Osteoblast (primary cell): Measurements from ENCODE around the gene DPF3. TPM values are rescaled to one million over a fixed set of nuclear protein-coding genes. Genes with fewer than 3 reads are reported as not detected.

Source experiments
- DNase-seq: peaks from one replicate; pipeline ENCODE4 v3.0.0; 2011; ENCODE audit warnings: low spot score, mixed read lengths; ENCODE audit not compliant: insufficient read length; ENCODE audit errors: missing footprints
- H2AFZ ChIP-seq: 2 replicates; pipeline ENCODE4 v1.6.0; 2011; ENCODE audit warnings: mild to moderate bottlenecking, low read length
- H3K27ac ChIP-seq: 2 replicates; pipeline ENCODE4 v1.5.1; 2011; ENCODE audit warnings: mild to moderate bottlenecking, low read depth, low read length, moderate library complexity
- H3K27me3 ChIP-seq: 2 replicates; pipeline ENCODE4 v1.6.0; 2012; ENCODE audit warnings: mild to moderate bottlenecking, control low read depth, inconsistent platforms, low read length, moderate library complexity; ENCODE audit not compliant: insufficient read depth
- H3K36me3 ChIP-seq: 2 replicates; pipeline ENCODE4 v1.5.1; 2011; ENCODE audit warnings: mild to moderate bottlenecking, low read length, control low read depth, moderate library complexity; ENCODE audit not compliant: insufficient read depth
- H3K4me1 ChIP-seq: 2 replicates; pipeline ENCODE4 v1.5.1; 2011; ENCODE audit warnings: mild to moderate bottlenecking, low read length, control low read depth, moderate library complexity; ENCODE audit not compliant: insufficient read depth
- H3K4me2 ChIP-seq: 2 replicates; pipeline ENCODE4 v1.6.0; 2011; ENCODE audit warnings: mild to moderate bottlenecking, low read length; ENCODE audit not compliant: insufficient read depth
- H3K4me3 ChIP-seq: fragments of 200-600 bp; sonication (generic); 3 replicates; pipeline ENCODE4 v1.5.1; 2012; ENCODE audit warnings: mild to moderate bottlenecking, low read length, inconsistent platforms; ENCODE audit not compliant: insufficient read depth
- H3K79me2 ChIP-seq: 2 replicates; pipeline ENCODE4 v1.6.0; 2012; ENCODE audit warnings: mild to moderate bottlenecking, low read length, control low read depth, inconsistent platforms; ENCODE audit not compliant: insufficient read depth
- H3K9me3 ChIP-seq: 2 replicates; pipeline ENCODE4 v1.5.1; 2011; ENCODE audit warnings: low read depth, low read length, control low read depth
- H4K20me1 ChIP-seq: 2 replicates; pipeline ENCODE4 v1.6.0; 2012; ENCODE audit warnings: mild to moderate bottlenecking, low read length, control low read depth; ENCODE audit not compliant: insufficient read depth
- total RNA-seq: library from RNA; depleted of rRNA; stranded (reverse); fragments of >200 nt; gene quantifications from 2 replicates; pipeline ENCODE4 v1.2.3, GENCODE V29; 2012
- TF ChIP-seq, protein P1 (sequence below): IDR thresholded peaks from 2 replicates; pipeline ENCODE4 v1.5.1; 2011; ENCODE audit warnings: mild to moderate bottlenecking, low read depth, low read length, moderate library complexity; ENCODE audit errors: extremely low read depth

The DPF3 gene
- total RNA-seq, 1 donor, result 1.8 TPM

DNA sequence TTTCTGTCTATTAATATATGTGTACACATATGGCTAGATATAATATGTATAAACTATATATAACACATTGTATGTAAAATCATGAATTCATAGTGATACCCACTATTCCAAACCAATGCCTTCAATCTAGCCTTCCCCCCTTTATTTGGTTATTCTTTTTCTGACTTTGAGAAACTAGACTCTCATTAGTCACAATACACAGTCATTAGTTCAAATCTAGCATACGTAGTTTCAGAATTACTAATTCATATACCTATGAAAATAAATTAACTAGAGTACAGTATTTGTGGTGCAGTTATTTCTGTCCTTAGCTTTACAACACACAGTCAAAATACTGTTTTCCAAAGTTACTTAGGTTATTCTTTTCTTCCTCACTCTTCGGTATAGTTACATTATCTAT, 268.2 kb downstream of the DPF3 start:
- H3K27ac ChIP-seq, result no peak overlapping the region
- H4K20me1 ChIP-seq, result no peaks in the 10 kb centered on the region
- H3K4me1 ChIP-seq, result no peaks in the 10 kb centered on the region
- no peak for DNase-seq
- no peak overlapping the region for H3K4me3 ChIP-seq
- no peaks in the 10 kb centered on the region for H3K36me3 ChIP-seq
- H2AFZ ChIP-seq, result no peak overlapping the region
- TF ChIP-seq, protein P1, sequence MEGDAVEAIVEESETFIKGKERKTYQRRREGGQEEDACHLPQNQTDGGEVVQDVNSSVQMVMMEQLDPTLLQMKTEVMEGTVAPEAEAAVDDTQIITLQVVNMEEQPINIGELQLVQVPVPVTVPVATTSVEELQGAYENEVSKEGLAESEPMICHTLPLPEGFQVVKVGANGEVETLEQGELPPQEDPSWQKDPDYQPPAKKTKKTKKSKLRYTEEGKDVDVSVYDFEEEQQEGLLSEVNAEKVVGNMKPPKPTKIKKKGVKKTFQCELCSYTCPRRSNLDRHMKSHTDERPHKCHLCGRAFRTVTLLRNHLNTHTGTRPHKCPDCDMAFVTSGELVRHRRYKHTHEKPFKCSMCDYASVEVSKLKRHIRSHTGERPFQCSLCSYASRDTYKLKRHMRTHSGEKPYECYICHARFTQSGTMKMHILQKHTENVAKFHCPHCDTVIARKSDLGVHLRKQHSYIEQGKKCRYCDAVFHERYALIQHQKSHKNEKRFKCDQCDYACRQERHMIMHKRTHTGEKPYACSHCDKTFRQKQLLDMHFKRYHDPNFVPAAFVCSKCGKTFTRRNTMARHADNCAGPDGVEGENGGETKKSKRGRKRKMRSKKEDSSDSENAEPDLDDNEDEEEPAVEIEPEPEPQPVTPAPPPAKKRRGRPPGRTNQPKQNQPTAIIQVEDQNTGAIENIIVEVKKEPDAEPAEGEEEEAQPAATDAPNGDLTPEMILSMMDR, result no peak
- no peaks in the 10 kb centered on the region for H3K9me3 ChIP-seq
- no peak overlapping the region for H3K4me2 ChIP-seq
- no peaks in the 10 kb centered on the region for H3K27me3 ChIP-seq
- no peaks in the 10 kb centered on the region for H3K79me2 ChIP-seq

DNA sequence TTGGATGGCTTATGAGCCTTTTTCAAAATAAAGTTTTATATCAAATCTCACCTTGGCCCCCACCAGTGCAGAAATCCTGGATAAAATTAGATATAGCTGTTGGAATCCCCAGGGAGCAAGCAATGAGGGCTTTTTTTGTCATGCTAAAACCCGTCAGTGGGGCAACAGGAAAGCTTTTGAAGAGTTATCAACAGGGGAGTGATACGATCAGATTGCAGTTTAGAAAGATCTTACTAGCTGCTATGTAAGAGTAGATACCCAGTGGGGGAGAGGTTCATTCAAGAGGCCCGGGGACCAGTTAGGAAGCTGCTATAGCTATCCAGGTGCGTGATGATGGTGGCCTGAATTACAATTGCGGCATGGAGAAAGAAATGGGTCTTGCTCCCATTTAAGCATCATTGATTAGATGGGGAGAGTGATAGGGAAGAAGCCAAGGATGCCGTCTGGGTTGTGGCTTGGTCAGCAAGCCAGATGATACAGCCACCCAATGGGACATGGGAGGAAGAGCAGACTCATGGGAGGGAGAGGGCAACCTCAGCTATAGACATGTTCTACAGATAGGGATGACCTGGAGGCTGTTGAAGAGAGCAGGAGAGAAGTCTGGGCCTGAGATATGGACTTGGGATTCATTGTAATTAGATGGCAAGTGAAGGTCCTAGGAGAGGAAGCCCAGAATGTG, 272.4 kb downstream of the DPF3 start:
- Histone ChIP-seq H4K20me1 (no peaks in the 10 kb centered on the region), H3K27ac (no peak overlapping the region), H3K4me3 (no peak overlapping the region), H3K27me3 (no peaks in the 10 kb centered on the region), H3K79me2 (no peaks in the 10 kb centered on the region), H3K36me3 (no peaks in the 10 kb centered on the region), H3K4me1 (peaks cover 10% of the 10 kb centered on the region), H3K4me2 (no peak overlapping the region), H2AFZ (no peak overlapping the region), H3K9me3 (no peaks in the 10 kb centered on the region)
- DNase-seq, result no peak
- TF ChIP-seq, protein P1, result no peak

DNA sequence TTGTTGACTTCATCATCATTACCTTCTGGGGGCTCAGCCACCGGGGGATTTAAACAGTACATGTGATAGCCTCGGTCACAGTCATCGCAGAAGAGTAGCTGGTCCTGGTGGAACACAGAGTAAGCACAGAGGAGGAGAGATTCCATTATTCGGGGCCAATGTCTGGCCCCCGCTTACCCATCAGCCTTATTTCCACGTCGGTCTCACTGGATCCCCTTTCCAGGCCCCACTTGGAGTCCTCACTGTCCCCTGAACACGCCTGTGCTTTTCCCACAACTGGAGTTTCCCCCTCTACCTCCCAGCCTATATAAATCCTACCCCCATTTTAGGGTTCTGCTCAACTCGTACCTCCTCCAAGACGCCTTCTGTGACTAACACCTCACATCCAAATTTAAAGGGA, 274.0 kb downstream of the DPF3 start:
- peaks cover 25% of the 10 kb centered on the region for H3K4me1 ChIP-seq
- TF ChIP-seq, protein P1, result no peak
- H3K79me2 ChIP-seq, result no peaks in the 10 kb centered on the region
- no peak overlapping the region for H3K4me3 ChIP-seq
- H3K36me3 ChIP-seq, result no peaks in the 10 kb centered on the region
- DNase-seq, result no peak
- H3K9me3 ChIP-seq, result no peaks in the 10 kb centered on the region
- H3K27ac ChIP-seq, result no peak overlapping the region
- H3K4me2 ChIP-seq, result no peak overlapping the region
- no peaks in the 10 kb centered on the region for H3K27me3 ChIP-seq
- no peaks in the 10 kb centered on the region for H4K20me1 ChIP-seq
- no peak overlapping the region for H2AFZ ChIP-seq

DNA sequence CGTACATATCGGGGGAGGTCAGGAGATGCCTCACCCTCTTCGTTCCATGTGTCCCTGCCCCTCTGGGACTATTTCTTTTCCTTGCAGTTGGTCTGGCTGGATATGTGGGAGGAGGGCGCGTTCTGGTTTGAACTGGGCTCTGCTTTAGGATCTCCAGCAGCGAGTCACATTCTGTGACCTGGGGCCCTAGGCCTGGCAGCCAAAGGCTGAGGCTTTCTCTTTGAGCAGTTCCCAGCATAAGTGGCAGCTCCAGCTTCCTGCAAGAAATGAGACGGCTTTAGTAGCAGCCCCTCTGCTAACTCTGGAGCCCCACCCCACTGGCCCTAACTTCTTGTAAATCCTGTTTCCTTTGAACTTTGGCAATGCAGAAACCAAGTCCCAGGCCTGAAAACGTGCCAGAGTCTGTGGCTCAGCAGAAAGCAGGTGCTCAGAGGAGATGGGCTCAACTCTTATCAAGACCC, 274.8 kb downstream of the DPF3 start:
- Histone ChIP-seq H3K4me2 (no peak overlapping the region), H3K27me3 (no peaks in the 10 kb centered on the region), H3K9me3 (no peaks in the 10 kb centered on the region), H3K4me3 (no peak overlapping the region), H3K4me1 (peaks cover 25% of the 10 kb centered on the region), H4K20me1 (no peaks in the 10 kb centered on the region), H3K79me2 (no peaks in the 10 kb centered on the region), H2AFZ (peak overlapping the region; percentile 39), H3K36me3 (no peaks in the 10 kb centered on the region), H3K27ac (no peak overlapping the region)
- TF ChIP-seq, protein P1, result no peak
- peak; percentile 76 for DNase-seq
